ENCODE measurements around the gene RASA1. TPM values are rescaled to one million over a fixed set of nuclear protein-coding genes. Genes with fewer than 3 reads are reported as not detected.

The RASA1 gene
- 17.1 to 23.5 TPM (median 21.5 TPM) in 5 replicates for total RNA-seq (2022; extraction: Qiagen RNA extraction)

GRCh38 chr5:87267574-87268125, at the start of gene RASA1:
TSS of gene RASA1 (plus strand) at chr5:87267883. CDS start at chr5:87268452, 569 bp downstream.

DNA sequence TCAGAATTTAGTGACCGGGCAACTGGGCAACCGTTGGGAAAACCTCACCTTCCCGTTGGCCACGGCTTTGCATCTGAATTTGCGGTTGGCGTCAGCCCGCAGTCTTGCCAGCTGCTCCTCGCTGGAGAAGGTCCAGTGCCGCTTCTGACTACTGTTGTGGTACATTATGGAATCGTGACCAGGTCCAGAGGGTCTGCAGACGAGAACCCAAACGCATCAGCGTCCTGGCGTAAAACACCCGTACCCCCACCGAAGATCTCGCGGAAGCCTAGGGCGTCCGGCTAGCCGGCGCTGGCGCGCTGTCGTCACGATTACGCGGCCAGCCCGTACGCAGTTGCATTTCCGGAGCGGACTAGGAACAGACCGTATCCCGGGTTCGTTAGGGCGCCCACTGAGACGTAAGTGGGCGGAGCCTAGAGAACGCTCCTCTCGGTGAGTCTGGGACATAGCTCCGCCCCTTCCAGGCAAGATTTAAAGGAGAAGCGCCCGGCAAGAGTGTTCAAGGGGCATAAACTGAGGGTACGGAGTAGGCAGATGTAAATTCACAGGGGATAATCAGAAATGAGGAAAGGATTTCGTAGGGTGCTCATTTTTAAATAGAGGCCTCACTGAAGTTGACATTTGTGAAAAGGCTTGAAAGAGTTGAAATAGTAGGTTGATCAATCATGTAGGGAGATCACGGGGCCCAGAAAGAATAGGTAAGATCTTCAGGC, 145.1 kb downstream of the RASA1 start, which contains the start of gene CCNH:
TSS of gene CCNH (minus strand) at position 301 of the 713 bp plus-strand sequence. CDS start at position 165, 136 bp downstream.

Other genes with a start within 250 kb of the RASA1 start
- gene CCNH, start 145.0 kb downstream of the RASA1 start, total RNA-seq (2022; extraction: Qiagen RNA extraction), result 37.6 to 54.5 TPM (median 39.0 TPM) in 5 replicates

All from A549 treated with Mapracorat at 1 μM for 4 hours (cell line).